HepG2 (cell line): ENCODE measurements around the gene B9D2. TPM values are rescaled to one million over a fixed set of nuclear protein-coding genes. Genes with fewer than 3 reads are reported as not detected.

Experiments used
- ARNT2 ChIP-seq: sonication (generic); formaldehyde crosslinking; IDR thresholded peaks from 2 replicates; pipeline ENCODE4 v1.8.0; 2022; ENCODE audit warnings: mild to moderate bottlenecking, low read depth, missing genetic modification reagents, moderate library complexity
- FOXC1 ChIP-seq: sonication (generic); formaldehyde crosslinking; IDR thresholded peaks from 2 replicates; pipeline ENCODE4 v1.8.0; 2022; ENCODE audit warnings: mild to moderate bottlenecking, missing genetic modification reagents, borderline replicate concordance
- GZF1 ChIP-seq: sonication (generic); formaldehyde crosslinking; IDR thresholded peaks from 2 replicates; pipeline ENCODE4 v1.5.1; 2020; ENCODE audit warnings: mild to moderate bottlenecking, missing genetic modification reagents
- HIVEP1 ChIP-seq: sonication (generic); formaldehyde crosslinking; IDR thresholded peaks from 2 replicates; pipeline ENCODE4 v1.4.0; 2020; ENCODE audit warnings: mild to moderate bottlenecking, missing genetic modification reagents
- HNRNPK ChIP-seq: fragments of 200-400 bp; formaldehyde crosslinking; IDR thresholded peaks from 2 replicates; pipeline ENCODE4 v1.6.1; 2018; ENCODE audit warnings: low read length, low read depth, moderate library complexity, mild to moderate bottlenecking; ENCODE audit not compliant: poor library complexity, severe bottlenecking
- MAFK ChIP-seq, 2 experiments: IDR thresholded peaks in 1 of 2; conservative IDR thresholded peaks in 1 of 2; 2 replicates each; pipeline ENCODE4 v1.6.1; 2011; ENCODE audit warnings: improper control_type of control experiment in 2 of 2, low read length in 2 of 2
- NFYB ChIP-seq: sonication (generic); formaldehyde crosslinking; IDR thresholded peaks from 2 replicates; pipeline ENCODE4 v1.4.0; 2020; ENCODE audit warnings: missing genetic modification reagents
- PAX8 ChIP-seq: sonication (generic); formaldehyde crosslinking; IDR thresholded peaks from 2 replicates; pipeline ENCODE4 v1.8.0; 2022; ENCODE audit warnings: mild to moderate bottlenecking, missing genetic modification reagents, borderline replicate concordance
- PRMT3 ChIP-seq: sonication (generic); formaldehyde crosslinking; IDR thresholded peaks from 2 replicates; pipeline ENCODE4 v1.8.1; 2022; ENCODE audit warnings: low read depth, mild to moderate bottlenecking, moderate library complexity, missing genetic modification reagents, borderline replicate concordance
- RARG ChIP-seq: sonication (generic); formaldehyde crosslinking; IDR thresholded peaks from 2 replicates; pipeline ENCODE4 v1.4.0; 2020; ENCODE audit warnings: low read depth, mild to moderate bottlenecking, missing genetic modification reagents
- XBP1 ChIP-seq: sonication (generic); formaldehyde crosslinking; IDR thresholded peaks from 2 replicates; pipeline ENCODE4 v1.5.0; 2020; ENCODE audit warnings: missing genetic modification reagents
- ZBTB1 ChIP-seq: sonication (generic); formaldehyde crosslinking; IDR thresholded peaks from 2 replicates; pipeline ENCODE4 v1.4.0; 2020; ENCODE audit warnings: missing genetic modification reagents, borderline replicate concordance
- ZBTB8A ChIP-seq: sonication (generic); formaldehyde crosslinking; IDR thresholded peaks from 2 replicates; pipeline ENCODE4 v1.4.0; 2020; ENCODE audit warnings: mild to moderate bottlenecking, low read depth, missing genetic modification reagents, borderline replicate concordance
- ZFP36L2 ChIP-seq: sonication (generic); formaldehyde crosslinking; IDR thresholded peaks from 2 replicates; pipeline ENCODE4 v1.4.0; 2020; ENCODE audit warnings: missing genetic modification reagents
- ZFX ChIP-seq: sonication (generic); formaldehyde crosslinking; IDR thresholded peaks from 2 replicates; pipeline ENCODE4 v1.4.0; 2020; ENCODE audit warnings: mild to moderate bottlenecking, low read depth, missing genetic modification reagents, moderate library complexity
- ZNF343 ChIP-seq: sonication (generic); formaldehyde crosslinking; IDR thresholded peaks from 2 replicates; pipeline ENCODE4 v1.4.0; 2020; ENCODE audit warnings: mild to moderate bottlenecking, missing genetic modification reagents
- ZNF350 ChIP-seq: sonication (generic); formaldehyde crosslinking; IDR thresholded peaks from 2 replicates; pipeline ENCODE4 v1.4.0; 2020; ENCODE audit warnings: mild to moderate bottlenecking, low read depth, missing genetic modification reagents, borderline replicate concordance
- ZNF557 ChIP-seq: sonication (generic); formaldehyde crosslinking; IDR thresholded peaks from 2 replicates; pipeline ENCODE4 v1.4.0; 2020; ENCODE audit warnings: missing genetic modification reagents
- ZNF558 ChIP-seq: sonication (generic); formaldehyde crosslinking; IDR thresholded peaks from 2 replicates; pipeline ENCODE4 v1.9.0; 2022; ENCODE audit warnings: mild to moderate bottlenecking, missing genetic modification reagents, borderline replicate concordance
- ZNF607 ChIP-seq: sonication (generic); formaldehyde crosslinking; IDR thresholded peaks from 2 replicates; pipeline ENCODE4 v1.5.1; 2020; ENCODE audit warnings: missing genetic modification reagents, mild to moderate bottlenecking, borderline replicate concordance
- ZNF614 ChIP-seq: IDR thresholded peaks from 2 replicates; pipeline ENCODE4 v1.6.1; 2018; ENCODE audit warnings: missing biosample characterization, missing genetic modification reagents, inconsistent platforms, borderline replicate concordance
- ZNF652 ChIP-seq: IDR thresholded peaks from 2 replicates; pipeline ENCODE4 v1.6.1; 2016; ENCODE audit warnings: low read depth, borderline replicate concordance
- ZNF713 ChIP-seq: sonication (generic); formaldehyde crosslinking; IDR thresholded peaks from 2 replicates; pipeline ENCODE4 v1.4.0; 2020; ENCODE audit warnings: mild to moderate bottlenecking, missing genetic modification reagents
- ZSCAN20 ChIP-seq: sonication (generic); formaldehyde crosslinking; IDR thresholded peaks from 2 replicates; pipeline ENCODE4 v1.4.0; 2020; ENCODE audit warnings: missing genetic modification reagents, mild to moderate bottlenecking, borderline replicate concordance
- polyA plus RNA-seq, 8 experiments: library from polyadenylated mRNA; depleted of rRNA in 3 of 8; stranded (reverse) in 7 of 8; unstranded in 1 of 8; fragments of >200 nt; fragmentation: Illumina TruSeq in 4 of 8; extraction: Trizol in 4 of 8; gene quantifications; 2 replicates each; pipeline versions ENCODE4 v1.2.1 to v1.2.3, GENCODE V29; 2011 to 2016; ENCODE audit warnings: low read depth in 4 of 8, missing spikeins in 1 of 8, mixed read lengths in 1 of 8; ENCODE audit not compliant: insufficient read depth in 1 of 8
- total RNA-seq, 5 experiments: library from RNA; depleted of rRNA; stranded (reverse); fragments of >200 nt; fragmentation: Illumina TruSeq; extraction: Trizol; gene quantifications; 2 replicates each; pipeline ENCODE4 v1.2.3, GENCODE V29; 2016; ENCODE audit warnings: low read depth in 1 of 5
- TF ChIP-seq, protein P1 (sequence below): IDR thresholded peaks from 2 replicates; pipeline ENCODE4 v1.6.1; 2016
- TF ChIP-seq, protein P2 (sequence below): sonication (generic); formaldehyde crosslinking; IDR thresholded peaks from 2 replicates; pipeline ENCODE4 v1.8.0; 2022; ENCODE audit warnings: mild to moderate bottlenecking, missing genetic modification reagents
- TF ChIP-seq, protein P3 (sequence below): sonication (generic); formaldehyde crosslinking; IDR thresholded peaks from 2 replicates; pipeline ENCODE4 v1.4.0; 2020; ENCODE audit warnings: mild to moderate bottlenecking, missing genetic modification reagents

The B9D2 gene
- total and polyA plus RNA-seq, 2 of the 13 experiments (the other 11 are each of a cell fraction or from before 2014, with no cell fraction given) = 3.1 to 4.4 TPM

DNA sequence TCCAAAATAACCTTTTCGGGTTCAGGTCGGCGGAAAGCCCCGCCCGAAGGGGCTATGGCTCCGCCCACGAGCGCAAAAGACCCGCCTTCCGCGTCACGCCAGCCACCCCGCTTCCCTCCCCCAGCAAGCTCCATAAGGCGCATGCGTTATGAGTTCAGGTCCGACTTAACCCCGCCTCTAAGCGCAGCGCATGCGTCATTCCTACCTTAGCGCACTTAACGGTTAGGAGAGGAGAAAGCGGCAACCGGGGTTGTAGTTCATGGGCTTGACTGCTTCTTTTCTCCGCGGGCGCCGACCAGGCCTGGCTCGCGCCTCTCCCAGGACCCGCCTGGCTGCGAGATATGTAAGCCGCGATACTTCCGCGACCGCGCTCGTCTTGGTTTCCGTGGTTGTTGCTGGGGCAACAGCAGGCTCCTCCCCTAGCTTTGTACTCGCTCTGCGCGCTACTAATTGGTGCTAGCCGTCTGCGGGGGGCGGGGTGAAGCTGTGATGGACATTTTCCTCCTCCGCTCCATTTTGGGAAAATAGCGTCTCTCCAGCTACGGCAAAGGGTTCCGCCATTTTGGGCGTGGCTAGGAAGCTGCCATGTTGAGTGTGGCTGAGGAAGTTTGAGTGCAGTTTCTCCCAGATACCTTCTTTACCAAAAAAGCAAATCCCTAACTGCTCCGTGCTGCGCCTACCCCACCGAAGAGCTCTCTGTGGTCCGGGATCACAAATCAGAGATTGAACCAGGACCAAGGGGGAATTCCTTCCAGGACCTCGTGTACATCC lies at the start of gene B9D2 (continued):
- TF ChIP-seq, protein P1, sequence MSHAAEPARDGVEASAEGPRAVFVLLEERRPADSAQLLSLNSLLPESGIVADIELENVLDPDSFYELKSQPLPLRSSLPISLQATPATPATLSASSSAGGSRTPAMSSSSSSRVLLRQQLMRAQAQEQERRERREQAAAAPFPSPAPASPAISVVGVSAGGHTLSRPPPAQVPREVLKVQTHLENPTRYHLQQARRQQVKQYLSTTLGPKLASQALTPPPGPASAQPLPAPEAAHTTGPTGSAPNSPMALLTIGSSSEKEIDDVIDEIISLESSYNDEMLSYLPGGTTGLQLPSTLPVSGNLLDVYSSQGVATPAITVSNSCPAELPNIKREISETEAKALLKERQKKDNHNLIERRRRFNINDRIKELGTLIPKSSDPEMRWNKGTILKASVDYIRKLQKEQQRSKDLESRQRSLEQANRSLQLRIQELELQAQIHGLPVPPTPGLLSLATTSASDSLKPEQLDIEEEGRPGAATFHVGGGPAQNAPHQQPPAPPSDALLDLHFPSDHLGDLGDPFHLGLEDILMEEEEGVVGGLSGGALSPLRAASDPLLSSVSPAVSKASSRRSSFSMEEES (CRISPR knock-in tag) = peak; percentile 13; the same call in 1 of the 2 replicates
- TF ChIP-seq ARNT2 (CRISPR knock-in tag) (no peak), ZFX (peak; percentile 26), ZNF350 (CRISPR knock-in tag) (peak; percentile 66; the same call in 1 of the 2 replicates), ZSCAN20 (CRISPR knock-in tag) (no peak), MAFK (conservative IDR thresholded peaks at IDR 0.05 in 1 of 2, IDR thresholded peaks at IDR 0.05 in 1 of 2; ENCODE audit: low read length in 2 of 2) (no peak), FOXC1 (CRISPR knock-in tag) (peak; percentile 68; the same call in 1 of the 2 replicates), ZBTB1 (no peak), HIVEP1 (CRISPR knock-in tag) (no peak), HNRNPK (no peak), ZNF343 (CRISPR knock-in tag) (no peak), ZNF557 (CRISPR knock-in tag) (no peak), GZF1 (no peak), ZBTB8A (CRISPR knock-in tag) (no peak), RARG (no peak), ZNF614 (CRISPR knock-in tag) (no peak), ZNF652 (no peak), ZNF558 (CRISPR knock-in tag) (no peak), PAX8 (no peak), ZFP36L2 (CRISPR knock-in tag) (no peak), PRMT3 (CRISPR knock-in tag) (no peak), NFYB (peak; percentile 84), ZNF607 (CRISPR knock-in tag) (0 out of 2 replicates have a peak, but pooled peaks have one; percentile 63), ZNF713 (CRISPR knock-in tag) (no peak), XBP1 (no peak)
- TF ChIP-seq, protein P2, sequence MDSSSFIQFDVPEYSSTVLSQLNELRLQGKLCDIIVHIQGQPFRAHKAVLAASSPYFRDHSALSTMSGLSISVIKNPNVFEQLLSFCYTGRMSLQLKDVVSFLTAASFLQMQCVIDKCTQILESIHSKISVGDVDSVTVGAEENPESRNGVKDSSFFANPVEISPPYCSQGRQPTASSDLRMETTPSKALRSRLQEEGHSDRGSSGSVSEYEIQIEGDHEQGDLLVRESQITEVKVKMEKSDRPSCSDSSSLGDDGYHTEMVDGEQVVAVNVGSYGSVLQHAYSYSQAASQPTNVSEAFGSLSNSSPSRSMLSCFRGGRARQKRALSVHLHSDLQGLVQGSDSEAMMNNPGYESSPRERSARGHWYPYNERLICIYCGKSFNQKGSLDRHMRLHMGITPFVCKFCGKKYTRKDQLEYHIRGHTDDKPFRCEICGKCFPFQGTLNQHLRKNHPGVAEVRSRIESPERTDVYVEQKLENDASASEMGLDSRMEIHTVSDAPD (CRISPR knock-in tag) = no peak
- TF ChIP-seq, protein P3, sequence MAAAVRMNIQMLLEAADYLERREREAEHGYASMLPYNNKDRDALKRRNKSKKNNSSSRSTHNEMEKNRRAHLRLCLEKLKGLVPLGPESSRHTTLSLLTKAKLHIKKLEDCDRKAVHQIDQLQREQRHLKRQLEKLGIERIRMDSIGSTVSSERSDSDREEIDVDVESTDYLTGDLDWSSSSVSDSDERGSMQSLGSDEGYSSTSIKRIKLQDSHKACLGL (CRISPR knock-in tag) = no peak
